Lower lobe of right lung (tissue), 2 donors: ENCODE data around the gene HYAL2. TPM values are rescaled to one million over a fixed set of nuclear protein-coding genes. Genes with fewer than 3 reads are reported as not detected.

ENCODE experiments used
- ATAC-seq, 2 donors: fragments of 200-7000 bp; cut with Tn5 transposase; one replicate each; pipeline ENCODE4 v1.9.1; 2020 to 2022; ENCODE audit warnings: mild to moderate bottlenecking in 2 of 2, moderate library complexity in 2 of 2
- DNase-seq: peaks from one replicate; pipeline ENCODE4 v3.0.0-alpha.2; 2020
- H3K27ac ChIP-seq: fragments of 200-600 bp; one replicate; pipeline ENCODE4 v1.8.0; 2022
- H3K27me3 ChIP-seq: fragments of 200-600 bp; one replicate; pipeline ENCODE4 v1.8.0; 2022; ENCODE audit warnings: low read depth
- H3K36me3 ChIP-seq: fragments of 200-600 bp; one replicate; pipeline ENCODE4 v1.8.0; 2022; ENCODE audit warnings: mild to moderate bottlenecking
- H3K4me1 ChIP-seq: fragments of 200-600 bp; one replicate; pipeline ENCODE4 v1.8.0; 2022
- H3K4me3 ChIP-seq: fragments of 200-600 bp; one replicate; pipeline ENCODE4 v1.8.0; 2022; ENCODE audit warnings: mild to moderate bottlenecking
- H3K9me3 ChIP-seq: fragments of 200-600 bp; one replicate; pipeline ENCODE4 v1.8.0; 2022
- CTCF ChIP-seq: fragments of 200-600 bp; IDR thresholded peaks from one replicate; pipeline ENCODE4 v1.8.0; 2022; ENCODE audit warnings: antibody characterized with exemption, mild to moderate bottlenecking
- intact Hi-C: fragments of 100-400 bp; cut with DNase I; formaldehyde crosslinking; loops from one replicate; pipeline ENCODE4 v1.11.0; 2022
- total RNA-seq: library from RNA; stranded (reverse); fragmentation: NEBNext Ultra II Directional; extraction: Animal tissue kit (Norgen Biotek cat#: 25700); gene quantifications from one replicate; pipeline ENCODE4 v1.2.1, GENCODE V29; 2021
- donor health status: DM: no; HTN: yes; CAD: no; lungs with severe emphysema.

Gene HYAL2
- total RNA-seq, 1 donor from 2014 or later, result 155 TPM

DNA sequence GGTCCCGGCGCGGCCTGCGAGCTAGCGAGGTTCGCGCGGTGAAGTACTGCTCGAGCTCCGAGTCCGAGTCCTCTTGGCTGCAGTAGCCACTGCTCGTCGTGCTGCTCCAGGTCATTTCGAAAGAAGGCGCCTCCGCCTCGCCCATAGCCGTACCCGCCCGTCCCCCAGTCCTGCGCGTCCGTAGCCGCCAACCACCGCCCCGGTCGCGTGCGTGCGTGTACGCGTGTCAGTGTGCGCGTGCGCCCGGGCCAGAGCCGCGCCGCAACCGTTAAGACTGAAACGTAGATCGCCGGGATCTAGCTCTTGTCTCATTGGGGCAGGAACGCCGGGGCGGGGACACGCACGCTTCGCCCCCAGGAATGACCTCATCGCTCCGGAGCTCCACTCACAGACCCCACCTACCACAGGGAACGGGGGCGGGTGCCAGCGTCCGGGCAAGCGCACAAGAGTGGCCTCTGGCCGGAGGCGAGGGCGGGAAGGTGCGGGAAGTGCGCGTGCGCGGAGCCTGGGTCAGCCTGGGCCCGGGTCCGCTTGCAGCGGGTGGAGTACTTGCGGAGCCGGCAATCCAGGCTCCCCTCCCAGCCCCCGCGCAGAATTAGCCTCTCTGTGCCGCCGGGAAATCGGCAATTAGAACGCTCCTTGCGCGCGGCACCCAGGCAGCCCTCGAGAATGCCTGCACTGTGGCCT is 14.8 kb upstream of the HYAL2 start:
- no peak for TF ChIP-seq CTCF
- peak overlapping the region; percentile 98 for H3K27ac ChIP-seq
- no peaks in the 10 kb centered on the region for H3K9me3 ChIP-seq
- peak overlapping the region; percentile 84 for H3K4me3 ChIP-seq
- peaks cover 11% of the 10 kb centered on the region for H3K36me3 ChIP-seq
- peak; percentile 91 to 95 for ATAC-seq
- no peaks in the 10 kb centered on the region for H3K27me3 ChIP-seq
- intact Hi-C loops, result no loop called here
- H3K4me1 ChIP-seq, result peaks cover 78% of the 10 kb centered on the region
- DNase-seq, result peak; percentile 100

DNA sequence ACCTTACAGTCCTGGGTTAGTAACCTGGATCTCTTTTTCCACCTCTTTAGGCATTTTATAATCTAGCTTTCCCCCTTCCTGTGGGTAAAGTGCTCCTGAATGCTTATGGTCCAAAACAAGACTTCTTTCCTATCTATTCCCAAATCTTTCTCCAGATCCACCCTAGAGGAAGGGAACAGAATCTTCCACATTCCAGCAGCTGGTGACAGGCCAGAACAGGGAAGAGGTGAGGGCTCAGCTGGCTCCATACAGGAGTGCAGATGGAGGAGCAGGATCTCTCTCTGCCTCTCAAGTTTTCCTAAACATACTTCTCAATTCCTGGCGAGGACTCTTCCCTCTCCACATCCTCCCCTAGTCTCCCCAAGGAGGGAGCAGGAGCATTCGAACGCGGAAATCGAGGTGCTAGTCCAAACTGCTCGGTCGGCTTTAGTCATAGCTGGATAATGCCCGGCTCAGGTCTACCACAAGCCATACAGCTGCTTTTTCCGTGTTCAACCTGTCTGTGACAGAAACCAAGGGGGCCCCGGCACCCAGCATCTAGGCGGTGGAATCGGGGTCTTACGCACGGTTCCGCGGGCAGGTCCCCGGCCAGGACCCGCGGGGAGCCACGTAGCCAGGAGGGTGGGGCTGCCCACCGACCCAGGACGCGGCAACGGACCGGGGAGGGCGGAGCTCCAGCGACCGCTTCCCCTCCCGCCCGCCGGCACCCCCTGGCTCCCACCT is 14.1 kb upstream of the HYAL2 start:
- intact Hi-C loops, result no loop called here
- no peaks in the 10 kb centered on the region for H3K9me3 ChIP-seq

DNA sequence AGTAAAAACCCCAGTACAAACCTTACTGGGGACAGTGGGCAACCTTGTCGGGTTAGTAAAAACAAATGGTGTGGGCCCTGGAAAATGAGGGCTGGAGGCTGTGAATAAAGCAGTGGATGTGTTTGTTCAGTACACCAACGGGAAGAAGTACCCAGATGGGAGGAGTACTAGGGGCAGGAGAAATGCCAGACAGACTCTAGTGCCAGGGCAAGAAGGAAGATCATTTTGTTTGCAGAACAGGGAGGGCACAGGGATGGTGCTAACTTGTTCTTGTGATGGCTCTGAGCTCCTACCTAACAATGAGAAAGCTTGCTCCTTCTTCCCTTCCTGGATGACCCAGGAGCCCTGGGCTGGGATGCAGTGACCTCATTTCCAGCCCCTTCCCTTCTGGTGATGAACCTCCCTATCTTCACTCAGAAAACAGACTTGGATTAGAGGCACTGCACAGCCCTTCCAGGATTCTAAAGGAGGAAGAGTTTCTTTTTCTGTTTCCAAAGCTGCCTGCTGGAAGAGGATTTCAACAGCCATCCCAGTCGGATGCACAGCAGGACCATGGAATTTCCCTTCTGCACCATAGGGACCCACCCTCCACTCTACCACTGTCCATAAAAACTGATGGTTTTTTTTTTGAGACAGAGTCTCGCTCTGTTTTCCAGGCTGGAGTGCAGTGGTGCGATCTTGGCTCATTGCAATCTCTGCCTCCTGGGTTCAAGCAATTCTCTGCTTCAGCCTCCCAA is 12.0 kb upstream of the HYAL2 start:
- intact Hi-C loops, result no loop called here
- Histone ChIP-seq H3K4me1 (peaks cover 55% of the 10 kb centered on the region), H3K36me3 (peaks cover 39% of the 10 kb centered on the region), H3K4me3 (peak overlapping the region; percentile 15), H3K27ac (peak overlapping the region; percentile 98), H3K27me3 (no peaks in the 10 kb centered on the region), H3K9me3 (no peaks in the 10 kb centered on the region)
- DNase-seq (no peak), ATAC-seq (no peak)
- no peak for TF ChIP-seq CTCF

More for the DNA sequence above, 14.1 kb upstream of the HYAL2 start:
- ATAC-seq, result peak in 1 of 2 donors; percentile 47
- peaks cover 18% of the 10 kb centered on the region for H3K36me3 ChIP-seq
- H3K4me1 ChIP-seq, result peaks cover 73% of the 10 kb centered on the region
- no peaks in the 10 kb centered on the region for H3K27me3 ChIP-seq
- no peak for DNase-seq
- H3K27ac ChIP-seq, result peak overlapping the region; percentile 98
- TF ChIP-seq CTCF, result no peak
- H3K4me3 ChIP-seq, result peak overlapping the region; percentile 84

DNA sequence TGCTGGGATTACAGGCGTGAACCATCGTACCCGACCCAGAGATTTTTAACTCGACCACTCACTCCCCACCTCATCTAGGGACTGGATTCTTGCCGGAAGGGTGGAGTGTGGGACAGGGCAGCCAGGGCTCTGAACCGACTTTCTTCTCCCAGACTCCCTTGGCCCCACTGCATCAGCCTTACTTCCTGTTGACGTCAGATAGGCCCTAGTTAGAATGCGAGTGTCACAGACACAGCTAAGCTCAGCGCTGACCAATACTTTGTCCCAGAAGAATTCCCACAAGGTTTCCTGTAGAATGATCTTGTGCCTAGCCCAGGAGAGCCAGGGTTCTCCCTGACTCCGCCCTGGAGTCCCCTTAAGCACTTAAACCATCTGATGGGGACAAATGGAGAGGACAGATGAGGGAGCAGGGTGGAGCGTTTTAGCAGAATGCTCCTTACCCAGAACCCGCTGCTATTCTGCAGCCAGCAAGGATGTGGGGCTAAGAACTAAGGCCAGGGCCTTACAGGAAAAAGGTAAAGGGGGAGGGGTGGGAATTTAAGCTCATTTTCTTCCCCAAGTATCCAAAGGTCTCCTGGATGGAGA is 11.3 kb upstream of the HYAL2 start:
- peak overlapping the region; percentile 2 for H3K4me3 ChIP-seq
- H3K27ac ChIP-seq, result peak overlapping the region; percentile 98
- H3K4me1 ChIP-seq, result peaks cover 49% of the 10 kb centered on the region
- no peaks in the 10 kb centered on the region for H3K27me3 ChIP-seq
- peaks cover 44% of the 10 kb centered on the region for H3K36me3 ChIP-seq
- H3K9me3 ChIP-seq, result no peaks in the 10 kb centered on the region
- DNase-seq, result no peak
- no peak for TF ChIP-seq CTCF
- no peak for ATAC-seq
- intact Hi-C loops, result no loop called here

GRCh38 chr3:50331364-50331907 is 8.9 kb upstream of the HYAL2 start:
- no peak for ATAC-seq
- Histone ChIP-seq H3K36me3 (peaks cover 46% of the 10 kb centered on the region), H3K27me3 (no peaks in the 10 kb centered on the region), H3K4me3 (no peak overlapping the region), H3K4me1 (peaks cover 54% of the 10 kb centered on the region), H3K27ac (no peak overlapping the region), H3K9me3 (no peaks in the 10 kb centered on the region)
- no peak for TF ChIP-seq CTCF
- DNase-seq, result no peak
- intact Hi-C loops, result no loop called here
